GM11168 (cell line): ENCODE results near the gene TULP1.
"Not testable (repeated sequence)": the region's sequence is repeated elsewhere in the genome, so short reads cannot be mapped to it uniquely, and the experiment has no call there.

Experiments
- in situ Hi-C: fragments of 300-500 bp; cut with MboI; formaldehyde crosslinking; loops from one replicate; pipeline ENCODE4 v1.12.0; 2022; ENCODE audit warnings: low sequenced_read_pairs; ENCODE audit not compliant: unreplicated experiment

Gene TULP1

GRCh38 chr6:35512740-35513139 is at the start of gene TULP1:
TSS of gene TULP1 (minus strand) at chr6:35512896. CDS start at chr6:35512858, 38 bp downstream.
- in situ Hi-C loops = no loop called here

GRCh38 chr6:35562060-35562459 is 49.4 kb upstream of the TULP1 start:
- in situ Hi-C loops = no loop called here

GRCh38 chr6:35561113-35561512 is 48.4 kb upstream of the TULP1 start:
- in situ Hi-C loops = no loop called here

- in situ Hi-C loops = no loop called here
Observed at GRCh38 chr6:35558571-35558970, 45.9 kb upstream of the TULP1 start.

DNA sequence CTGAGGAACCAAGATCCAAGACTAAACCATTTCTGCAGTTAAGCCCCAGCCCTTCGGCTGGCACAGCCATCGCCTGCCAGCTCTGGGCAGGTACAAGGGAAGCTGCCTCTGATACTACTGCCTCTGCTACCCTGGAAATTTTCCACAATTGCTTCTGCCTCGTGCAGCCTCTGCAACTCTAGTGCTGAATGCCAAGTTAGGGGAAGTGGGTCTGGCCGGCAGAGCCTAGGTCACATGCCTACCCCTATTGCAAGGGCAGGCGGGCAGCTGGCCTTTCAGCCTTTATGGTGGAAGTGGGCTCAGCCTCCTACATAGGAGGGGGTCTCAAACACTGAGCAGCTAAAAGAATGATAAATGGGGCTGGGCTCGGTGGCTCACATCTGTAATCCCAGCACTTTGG is 44.5 kb upstream of the TULP1 start:
- in situ Hi-C loops = no loop called here

GRCh38 chr6:35554811-35555210 is 42.1 kb upstream of the TULP1 start:
- in situ Hi-C loops = no loop called here

DNA sequence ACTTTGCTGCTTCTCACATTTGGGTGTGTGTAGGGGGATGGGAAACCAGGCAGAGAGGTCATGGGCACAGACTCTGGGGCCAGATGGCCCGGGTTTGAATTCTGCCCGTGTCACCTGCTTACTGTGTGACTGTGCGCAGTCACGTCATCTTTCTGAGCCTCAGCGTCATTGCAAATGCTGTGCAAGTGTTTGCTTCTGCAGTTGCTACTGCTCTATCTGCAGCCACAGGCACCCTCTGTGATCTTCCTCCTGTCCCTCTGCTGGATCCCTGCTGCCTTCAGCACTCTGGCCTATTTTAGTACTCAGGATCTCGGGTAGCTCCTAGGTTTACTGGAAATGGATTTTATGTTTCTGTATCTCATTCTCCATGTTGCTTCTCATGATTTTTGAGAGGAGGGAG is 40.6 kb upstream of the TULP1 start:
- in situ Hi-C loops = no loop called here

DNA sequence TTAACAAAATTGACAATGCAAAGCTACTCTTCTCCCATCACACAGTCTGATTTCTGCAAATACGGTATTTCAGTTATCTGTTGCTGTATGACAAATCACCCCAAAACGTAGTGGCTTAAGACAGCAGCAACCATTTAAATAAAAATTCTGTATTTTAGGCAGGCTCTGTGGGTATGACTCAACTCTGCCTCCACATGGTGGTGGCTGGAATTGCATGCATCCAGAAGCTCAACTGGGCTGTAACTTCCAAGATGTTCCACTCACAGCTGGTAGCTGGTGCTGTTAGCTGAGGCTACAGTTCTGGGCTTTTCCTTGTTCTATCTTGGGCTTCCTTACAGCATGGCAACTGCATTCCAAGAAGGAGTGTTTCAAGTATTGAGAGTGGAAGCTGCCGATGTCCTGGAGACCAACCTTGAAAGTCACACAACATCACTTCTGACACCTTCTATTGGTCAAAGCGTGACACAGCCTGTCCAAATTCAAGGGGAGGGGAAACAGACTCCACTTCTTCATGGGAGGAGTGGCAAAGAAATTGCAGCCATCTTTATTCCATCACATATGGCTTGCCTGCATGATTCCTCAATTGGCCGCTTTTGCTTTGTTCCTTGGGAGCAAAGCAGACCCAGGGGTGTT is 39.7 kb upstream of the TULP1 start:
- in situ Hi-C loops = no loop called here

DNA sequence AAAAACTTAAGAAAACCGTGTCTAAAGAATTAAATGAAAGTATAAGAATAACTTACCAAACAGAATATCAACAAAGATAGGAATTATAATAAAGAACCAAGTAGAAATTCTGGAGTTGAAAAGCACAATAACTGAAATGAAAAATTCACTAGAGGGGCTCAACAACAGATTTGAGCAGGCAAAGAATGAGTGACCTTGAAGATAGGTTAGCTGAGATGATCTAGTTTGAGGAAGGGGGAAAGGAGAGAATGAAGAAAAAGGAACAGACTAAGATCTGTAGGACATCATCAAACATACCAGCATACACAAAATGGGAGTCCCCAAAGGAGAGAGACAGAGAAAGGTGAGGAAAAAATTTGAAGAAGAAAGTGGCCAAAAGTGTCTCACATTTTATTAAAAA is 37.7 kb upstream of the TULP1 start:
- in situ Hi-C loops = no loop called here

DNA sequence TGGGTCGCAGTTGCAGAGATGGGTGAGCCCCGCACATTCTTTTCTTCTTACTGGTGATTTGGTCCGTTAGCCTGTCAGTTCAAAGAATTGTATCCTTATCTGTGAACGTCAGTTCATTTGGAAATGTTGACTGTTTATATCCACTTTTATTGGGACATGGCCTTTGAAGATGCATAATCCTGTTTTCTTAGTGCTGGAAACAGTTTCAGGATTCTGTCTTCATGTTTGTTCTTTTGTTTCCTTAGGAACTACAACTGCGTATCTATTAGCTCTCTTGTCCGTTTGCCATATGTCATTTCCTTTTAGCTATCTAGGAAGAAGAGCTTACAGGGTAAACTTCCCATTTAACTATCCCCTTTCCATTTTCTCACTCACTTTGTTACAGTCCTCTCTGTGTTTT is 35.0 kb upstream of the TULP1 start:
- in situ Hi-C loops = no loop called here

DNA sequence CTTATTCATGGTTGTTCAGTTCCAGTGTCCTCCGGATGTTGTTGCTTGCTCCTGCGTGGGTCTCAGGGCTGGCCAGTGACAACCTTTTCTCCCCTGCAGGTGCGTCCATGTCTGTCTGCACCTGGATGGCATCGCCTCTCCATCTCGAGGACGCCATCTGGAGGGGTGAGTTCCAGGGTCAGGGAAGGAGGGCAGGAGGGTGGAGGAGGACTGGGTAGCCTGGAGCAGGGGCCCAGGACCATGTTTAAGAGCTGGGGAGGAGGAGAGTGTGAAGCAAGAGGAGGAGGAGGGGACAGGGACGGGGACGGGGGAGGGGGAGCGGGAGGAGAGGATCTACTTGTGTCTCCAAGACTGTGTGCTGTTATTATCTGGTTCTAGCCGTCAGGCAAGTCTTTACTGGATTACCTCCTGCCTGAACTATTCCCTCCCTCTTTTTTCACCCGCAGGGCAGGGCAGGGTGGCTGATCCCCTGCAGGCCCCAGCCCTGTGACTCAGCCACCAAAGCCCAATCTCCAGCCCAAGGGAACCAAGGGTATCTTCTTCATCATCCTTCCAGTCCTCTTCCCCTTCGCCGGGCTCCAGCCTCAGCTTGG is 32.2 kb upstream of the TULP1 start:
- in situ Hi-C loops = no loop called here

DNA sequence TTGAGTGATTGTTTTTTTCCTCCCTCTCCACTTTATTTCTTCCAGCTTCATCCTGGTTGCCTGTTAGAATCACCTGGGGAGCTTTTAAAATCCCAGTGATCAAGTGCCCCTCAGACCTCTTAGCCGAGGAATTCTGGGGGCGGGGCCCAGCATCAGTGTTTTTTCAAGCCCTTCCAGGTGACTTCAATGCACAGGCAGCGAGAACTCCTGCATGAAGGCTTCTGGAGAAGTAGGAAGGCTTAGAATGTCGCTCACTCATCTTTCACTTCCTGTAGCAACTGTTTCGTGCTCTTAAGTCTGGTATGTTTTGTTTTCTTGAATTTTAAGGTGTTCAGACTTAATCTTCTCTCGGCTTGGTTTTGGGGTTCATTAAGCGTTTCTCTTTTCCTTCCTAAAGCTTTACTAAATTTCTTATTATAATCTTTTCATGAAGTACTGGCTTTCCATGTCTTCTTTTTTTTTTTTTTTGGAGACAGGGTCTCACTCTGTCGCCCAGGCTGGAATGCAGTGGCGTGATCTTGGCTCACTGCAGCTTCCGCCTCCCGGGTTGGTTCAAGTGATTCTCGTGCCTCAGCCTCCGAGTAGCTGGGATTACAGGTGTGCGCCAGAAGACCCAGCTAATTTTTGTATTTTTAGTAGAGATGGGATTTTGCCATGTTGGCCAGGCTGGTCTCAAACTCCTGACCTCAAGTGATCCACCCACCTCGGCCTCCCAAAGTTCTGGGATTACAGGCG is 30.9 kb upstream of the TULP1 start:
- in situ Hi-C loops = no loop called here

DNA sequence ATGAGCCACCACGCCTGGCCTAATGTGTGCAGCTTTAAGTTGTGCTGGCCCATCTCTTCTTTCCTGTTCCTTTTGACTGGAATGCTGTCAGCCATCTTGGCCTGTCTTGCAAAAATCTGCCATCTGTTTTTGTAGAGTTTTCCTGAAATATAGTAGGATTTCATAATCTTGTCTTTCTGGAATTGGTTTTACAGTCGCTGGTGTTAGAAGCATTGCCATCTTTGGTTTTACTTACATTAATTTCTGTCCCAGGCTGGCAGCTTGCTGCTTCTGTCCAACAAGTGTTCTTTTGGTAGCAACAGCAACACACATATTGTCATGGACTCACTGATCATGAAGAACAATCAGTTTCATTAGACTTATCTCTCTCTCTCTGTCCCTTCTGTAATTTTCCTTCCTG is 29.1 kb upstream of the TULP1 start:
- in situ Hi-C loops = no loop called here

DNA sequence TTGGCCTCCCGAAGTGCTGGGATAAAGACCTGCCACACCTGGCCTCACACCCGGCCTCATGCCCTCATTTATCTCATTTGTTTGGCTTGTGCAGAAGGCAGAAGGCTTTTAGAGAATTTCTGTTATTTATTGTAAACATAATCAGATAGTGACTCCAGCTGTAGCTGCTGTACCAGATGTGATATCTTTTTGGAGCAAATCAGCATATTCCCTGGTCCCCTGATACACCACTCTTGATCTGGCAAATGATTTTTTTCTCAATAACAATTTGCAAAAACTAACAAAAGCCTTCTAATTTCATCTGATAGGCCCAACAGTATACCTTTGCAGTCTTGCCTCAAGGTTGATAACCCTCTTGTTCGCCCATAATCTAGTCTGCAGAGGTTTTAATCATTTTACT is 26.5 kb upstream of the TULP1 start:
- in situ Hi-C loops = no loop called here

DNA sequence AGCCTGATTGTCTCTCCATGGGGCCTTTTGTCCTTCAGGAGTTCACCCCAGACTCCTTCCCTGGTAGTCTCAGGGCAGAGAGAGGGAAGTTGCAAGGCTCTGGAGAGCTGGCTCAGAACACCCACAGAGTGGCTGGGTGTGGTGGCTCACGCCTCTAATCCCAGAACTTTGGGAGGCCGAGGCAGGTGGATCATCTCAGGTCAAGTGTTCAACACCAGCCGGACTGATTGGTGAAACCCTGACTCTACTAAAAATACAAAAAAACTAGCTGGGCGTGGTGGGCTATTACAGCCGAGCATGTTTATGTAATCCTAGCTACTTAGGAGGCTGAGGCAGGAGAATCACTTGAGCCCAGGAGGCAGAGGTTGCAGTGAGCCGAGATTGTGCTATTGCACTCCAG is 23.2 kb upstream of the TULP1 start:
- in situ Hi-C loops = not testable (repeated sequence)

GRCh38 chr6:35534407-35535170 is 21.9 kb upstream of the TULP1 start:
- in situ Hi-C loops = no loop called here

- in situ Hi-C loops = no loop called here
Observed at GRCh38 chr6:35533981-35534380, 21.3 kb upstream of the TULP1 start.

DNA sequence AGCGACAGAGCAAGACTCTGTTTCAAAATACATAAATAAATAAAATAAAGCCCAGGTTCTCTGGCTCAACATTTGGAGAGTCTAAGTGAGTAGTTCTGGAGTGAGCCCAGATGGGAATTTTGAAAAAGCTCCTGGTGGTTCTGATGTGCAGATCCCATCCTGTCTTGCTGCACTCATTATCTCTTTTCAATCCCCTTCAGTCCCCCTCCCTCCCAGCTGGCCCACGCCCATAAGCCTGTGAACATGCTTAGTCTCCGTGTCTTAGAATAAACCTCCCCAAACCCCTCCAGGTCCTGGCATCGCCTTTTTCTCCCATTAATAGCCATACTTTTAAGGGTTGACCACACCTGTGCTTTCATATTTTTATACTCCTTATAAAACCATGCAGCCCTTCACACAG is 19.4 kb upstream of the TULP1 start:
- in situ Hi-C loops = no loop called here

GRCh38 chr6:35524380-35525020 is 11.8 kb upstream of the TULP1 start:
- in situ Hi-C loops = no loop called here
